Fibroblast of skin of abdomen (primary cell): ENCODE measurements around the gene RALGDS. TPM values are rescaled to one million over a fixed set of nuclear protein-coding genes. Genes with fewer than 3 reads are reported as not detected.
"Not testable (repeated sequence)": the region's sequence is repeated elsewhere in the genome, so short reads cannot be mapped to it uniquely, and the experiment has no call there.

Experiments used
- DNase-seq: peaks from one replicate; pipeline ENCODE4 v3.0.0-alpha.2; 2013
- polyA plus RNA-seq, 2 experiments: library from polyadenylated mRNA; unstranded; fragments of 120-200 nt; gene quantifications; one replicate each; pipeline ENCODE4 v1.2.1, GENCODE V29; 2013; ENCODE audit not compliant: insufficient read length in 2 of 2

RALGDS gene
- polyA plus RNA-seq (2013, experiment 1 of 2; ENCODE audit: insufficient read length): 27.1 TPM
- 26.7 TPM for polyA plus RNA-seq (2013, experiment 2 of 2; ENCODE audit: insufficient read length)

GRCh38 chr9:133121198-133121914 lies at the start of gene RALGDS:
TSS of gene RALGDS (minus strand) at chr9:133121240. CDS start at chr9:133121154, 86 bp downstream.
- peak; percentile 87 for DNase-seq

- DNase-seq: no peak
These were observed 49.7 kb upstream of the RALGDS start for GRCh38 chr9:133170716-133171115.

- not testable (repeated sequence) for DNase-seq
These were observed 48.6 kb upstream of the RALGDS start for GRCh38 chr9:133169687-133170086.

GRCh38 chr9:133169102-133169501 lies 48.1 kb upstream of the RALGDS start:
- no peak for DNase-seq

GRCh38 chr9:133168432-133168831 lies 47.4 kb upstream of the RALGDS start:
- no peak for DNase-seq

DNA sequence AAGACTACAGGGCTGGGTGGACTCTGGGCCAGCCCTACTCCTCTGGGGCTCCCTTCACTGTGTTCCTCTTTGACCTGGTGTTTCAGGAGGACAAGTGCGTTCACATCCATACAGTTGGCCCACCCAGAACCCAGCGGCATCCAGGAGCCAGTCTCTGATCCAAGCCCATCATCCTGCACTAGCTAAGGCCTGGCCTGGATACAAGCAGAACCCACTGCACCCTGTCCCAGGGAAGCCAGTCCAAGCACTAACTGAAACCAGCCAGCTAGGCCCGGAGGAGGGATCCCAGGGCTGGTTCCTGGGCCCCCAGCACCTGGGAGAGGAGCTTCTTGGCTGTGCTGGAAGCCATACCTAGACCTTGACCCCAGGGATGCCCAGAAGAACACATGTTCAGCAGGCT lies 46.7 kb upstream of the RALGDS start:
- DNase-seq: no peak

DNA sequence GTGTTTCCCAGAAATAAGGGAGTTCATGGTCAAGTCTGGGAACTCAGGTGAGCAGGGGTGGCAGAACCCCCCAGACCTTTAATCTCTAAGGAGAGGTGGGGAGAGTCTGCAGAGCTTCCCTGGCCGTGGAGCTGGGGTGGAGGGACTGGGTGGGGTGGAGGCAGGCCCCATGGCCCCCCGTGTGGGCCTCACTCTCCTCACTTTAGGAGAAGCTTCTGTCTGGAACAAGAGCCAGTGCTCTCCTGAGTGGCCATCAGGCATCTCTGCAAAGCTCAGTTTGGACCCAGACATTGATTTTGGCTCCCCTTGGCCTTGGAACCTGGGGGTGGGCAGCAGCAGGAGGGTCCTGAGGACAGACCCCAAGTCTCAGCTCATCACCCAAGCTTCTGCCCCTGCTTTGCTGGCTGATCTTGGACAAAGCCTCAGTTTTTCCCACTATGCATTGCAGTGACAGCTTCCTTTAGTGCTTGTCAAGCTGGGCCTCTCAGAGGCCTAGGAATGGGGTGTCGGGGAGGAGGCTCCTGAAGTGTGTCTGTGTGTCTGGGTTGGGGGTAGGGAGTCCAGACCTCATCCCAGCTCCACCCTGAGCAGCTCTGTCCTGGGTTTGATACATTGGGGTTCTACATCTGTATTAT lies 46.2 kb upstream of the RALGDS start:
- no peak for DNase-seq

DNA sequence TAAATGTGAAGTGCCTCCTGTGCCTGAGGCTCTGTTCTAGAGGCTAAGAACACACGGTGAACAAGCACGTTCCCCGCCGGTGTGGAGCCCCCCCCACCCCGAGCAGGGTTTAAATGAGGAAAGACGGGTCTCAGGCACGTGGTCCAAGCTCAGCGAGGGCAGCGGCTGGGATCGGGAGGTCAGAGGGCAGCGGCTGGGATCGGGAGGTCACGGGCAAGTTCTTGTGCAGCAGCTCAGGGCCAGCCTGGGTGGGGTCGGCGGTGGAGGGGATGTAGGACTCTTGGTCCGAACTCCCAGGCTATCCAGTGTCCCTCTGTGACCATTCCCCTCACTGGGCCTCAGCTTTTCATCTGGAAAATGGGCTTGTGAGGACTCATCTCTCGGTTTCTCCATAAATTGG lies 45.4 kb upstream of the RALGDS start:
- DNase-seq: no peak

DNA sequence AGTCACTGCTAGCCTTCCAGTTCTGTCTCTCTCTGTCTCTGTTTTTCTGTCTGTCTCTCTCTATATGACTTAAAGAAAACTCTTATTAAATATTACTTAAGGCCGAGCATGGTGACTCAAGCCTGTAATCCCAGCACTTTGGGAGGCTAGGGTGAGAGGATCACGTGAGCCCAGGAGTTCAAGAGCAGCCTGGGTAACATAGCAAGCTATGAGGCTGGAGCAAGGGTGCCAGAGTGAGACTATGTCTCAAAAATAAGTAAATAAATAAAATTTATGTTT lies 44.4 kb upstream of the RALGDS start:
- DNase-seq: no peak

DNA sequence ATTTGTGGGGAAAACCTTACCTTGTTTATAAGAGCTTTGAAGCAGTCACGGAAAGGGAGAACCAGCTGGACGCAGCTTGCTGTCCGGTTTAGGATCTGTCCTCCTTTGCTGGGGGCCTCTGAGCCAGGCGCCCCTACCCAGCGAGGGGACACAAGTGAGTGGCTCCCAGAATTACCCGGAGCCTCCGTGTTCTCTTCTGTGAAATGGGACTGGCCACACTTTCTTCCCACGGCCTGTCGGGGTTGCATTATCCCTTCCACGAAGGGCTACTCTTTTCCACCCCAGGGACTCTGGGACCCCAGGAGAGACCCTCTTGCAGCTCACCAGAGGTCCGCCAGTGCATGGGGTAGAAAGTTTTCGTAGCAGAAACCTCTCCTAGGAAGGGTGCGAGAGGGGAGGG lies 43.2 kb upstream of the RALGDS start:
- DNase-seq: no peak

DNA sequence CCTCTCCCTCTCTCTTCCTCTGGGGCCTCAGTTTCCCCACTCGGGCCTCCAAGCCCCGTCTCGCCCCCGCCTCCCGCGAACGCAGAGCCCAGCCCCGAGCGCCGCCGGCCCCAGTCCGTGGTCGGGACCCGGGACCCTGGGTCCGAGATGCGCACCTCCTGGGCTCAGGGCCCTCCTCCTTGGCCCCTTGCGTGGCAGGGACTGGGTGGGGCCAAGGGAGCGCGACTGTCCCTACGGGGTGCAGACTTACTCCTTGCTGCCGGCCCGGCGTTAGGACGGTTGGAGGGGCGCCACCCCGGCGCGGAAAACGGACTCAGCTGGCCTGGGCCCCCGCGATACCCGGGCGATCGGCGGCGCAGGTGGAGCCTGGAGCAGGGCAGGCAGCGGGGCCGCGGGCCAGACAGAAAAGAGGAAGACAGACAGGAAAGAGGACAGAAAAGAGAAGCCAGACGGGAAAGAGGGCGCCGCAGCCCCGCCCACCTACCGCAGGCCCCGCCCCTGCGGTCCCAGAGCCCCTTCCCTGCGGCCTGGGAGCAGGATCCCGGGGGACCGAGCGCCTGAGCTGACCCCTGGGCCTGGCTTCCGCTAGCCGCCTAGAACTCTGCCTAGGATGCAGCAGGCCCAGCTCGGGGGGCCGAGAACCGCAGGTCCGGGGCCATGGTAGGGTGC lies 42.6 kb upstream of the RALGDS start, which contains the start of gene GBGT1:
Gene GBGT1, minus strand, starts transcription at position 411 of the 669 bp plus-strand sequence. CDS start 1,502 bp downstream, outside the sequence.
- DNase-seq: peak; percentile 36

GRCh38 chr9:133162861-133163503 lies 41.9 kb upstream of the RALGDS start:
- DNase-seq: no peak

DNA sequence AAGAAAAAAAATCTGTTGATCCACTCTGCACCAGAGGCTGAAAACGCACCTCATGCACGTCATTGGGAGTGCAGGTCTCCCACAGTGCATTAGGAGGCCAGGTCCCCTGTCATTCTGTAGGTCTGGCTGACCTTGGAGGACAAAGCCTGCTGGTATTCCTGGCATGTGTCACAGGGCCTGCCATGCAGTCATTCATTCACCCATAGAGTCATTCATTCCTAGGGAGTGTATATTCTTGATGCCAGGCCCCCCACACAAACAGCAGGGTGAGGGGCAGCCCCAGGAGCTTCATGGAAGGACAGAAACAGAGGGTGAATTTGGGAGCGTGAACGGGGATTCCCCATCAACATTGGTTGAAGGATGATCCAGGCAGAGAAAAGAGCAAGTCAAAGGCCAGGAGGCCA lies 40.5 kb upstream of the RALGDS start:
- DNase-seq: no peak

GRCh38 chr9:133160742-133161546 lies 39.9 kb upstream of the RALGDS start:
- peak; percentile 50 for DNase-seq

- DNase-seq: no peak
These were observed 37.7 kb upstream of the RALGDS start for GRCh38 chr9:133158695-133159094.

DNA sequence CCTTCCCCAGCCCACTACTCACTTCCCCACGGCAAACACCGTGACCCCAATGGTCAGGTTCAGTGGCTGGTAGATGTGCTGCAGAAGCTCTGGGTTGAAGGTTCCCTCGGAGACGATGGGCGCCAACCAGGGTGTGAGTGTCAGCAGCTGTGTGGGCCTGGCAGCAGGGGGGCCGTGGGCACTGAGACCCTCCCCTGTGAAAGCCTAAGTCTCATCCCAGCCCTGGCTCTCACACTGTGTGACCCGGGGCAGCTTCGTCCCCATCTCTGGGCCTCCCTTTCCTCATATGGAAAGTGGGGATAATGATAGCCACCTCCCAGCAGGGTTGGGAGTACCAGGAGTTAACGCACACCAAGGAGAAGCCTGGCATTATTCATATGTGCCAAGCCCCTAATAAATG lies 34.1 kb upstream of the RALGDS start:
- DNase-seq: no peak

DNA sequence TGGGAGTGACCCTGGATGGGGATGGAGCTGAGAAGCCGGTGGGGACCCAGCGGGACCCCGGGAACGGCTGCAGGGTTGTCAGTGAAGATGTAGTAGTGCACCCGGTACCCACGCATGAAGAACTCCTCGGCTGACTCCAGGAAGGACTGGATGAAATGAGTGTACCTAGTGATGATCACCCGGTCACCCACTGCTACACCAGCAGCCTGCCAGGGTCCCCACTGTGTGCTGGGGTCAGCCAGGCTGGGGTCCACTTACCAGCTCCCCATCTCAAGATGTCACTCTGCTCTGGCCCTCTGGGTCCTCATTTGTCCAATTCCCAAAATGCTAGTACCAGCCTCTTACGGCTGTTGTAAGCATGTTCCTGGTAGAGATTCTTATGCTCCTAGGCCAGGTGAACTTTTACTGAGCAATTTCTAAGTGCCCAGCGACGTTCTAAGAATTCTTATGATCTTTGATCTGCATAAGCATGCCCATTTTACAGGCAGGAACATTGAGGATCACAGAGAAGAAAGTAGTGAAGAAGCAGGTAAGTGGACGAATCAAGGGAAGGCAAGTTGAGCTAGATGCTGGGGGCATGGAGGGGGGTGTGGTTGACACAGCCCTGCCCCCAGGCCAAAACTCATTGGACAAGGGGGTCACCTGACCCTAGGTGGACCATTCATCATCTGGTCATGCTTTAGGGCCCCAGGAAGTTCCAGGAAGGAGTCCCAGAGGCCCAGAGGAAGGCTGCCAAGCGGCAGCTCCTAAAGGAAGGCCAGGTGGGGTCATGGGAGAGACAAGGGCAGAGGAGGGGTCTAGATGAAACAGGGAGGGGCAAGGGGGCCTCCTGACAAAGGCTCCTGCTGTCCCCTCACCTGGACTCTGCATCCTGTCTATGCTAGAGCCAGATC lies 33.3 kb upstream of the RALGDS start:
- no peak for DNase-seq

- DNase-seq: no peak
These were observed 32.4 kb upstream of the RALGDS start for GRCh38 chr9:133153227-133154096.

- no peak for DNase-seq
These were observed 30.8 kb upstream of the RALGDS start for GRCh38 chr9:133151601-133152525.
